GM19239 (cell line): ENCODE data around the gene LMO7.
"Not testable (repeated sequence)": the region's sequence is repeated elsewhere in the genome, so short reads cannot be mapped to it uniquely, and the experiment has no call there.

ENCODE experiments used
- DNase-seq: peaks from one replicate; pipeline ENCODE4 v3.0.0; 2011; ENCODE audit warnings: low spot score; ENCODE audit not compliant: insufficient read length
- FAIRE-seq: peaks from 2 replicates; lab custom pipeline; 2011; peaks lifted over from hg19 to GRCh38; lab: Jason Lieb, UNC

Gene LMO7

DNA sequence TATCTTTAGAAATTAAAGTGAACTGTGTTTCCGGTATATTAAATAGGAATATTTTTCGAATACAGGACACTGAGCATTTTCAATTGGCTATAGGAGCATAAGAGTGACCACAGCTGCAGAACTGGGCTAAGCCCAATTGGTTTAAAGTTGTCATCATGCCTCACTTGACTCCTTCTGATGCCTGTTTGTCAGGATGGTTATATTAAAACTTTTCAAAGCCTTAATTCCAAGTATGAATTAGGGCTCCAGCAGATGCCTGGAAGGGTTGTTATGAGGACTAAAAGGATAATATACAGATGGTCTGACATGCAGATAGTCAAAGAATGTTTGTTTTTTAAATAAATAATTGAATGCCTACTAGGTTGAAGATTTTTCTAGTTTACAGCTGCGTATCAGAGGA is 100.0 kb downstream of the LMO7 start:
- DNase-seq (no peak), FAIRE-seq (no peak)

DNA sequence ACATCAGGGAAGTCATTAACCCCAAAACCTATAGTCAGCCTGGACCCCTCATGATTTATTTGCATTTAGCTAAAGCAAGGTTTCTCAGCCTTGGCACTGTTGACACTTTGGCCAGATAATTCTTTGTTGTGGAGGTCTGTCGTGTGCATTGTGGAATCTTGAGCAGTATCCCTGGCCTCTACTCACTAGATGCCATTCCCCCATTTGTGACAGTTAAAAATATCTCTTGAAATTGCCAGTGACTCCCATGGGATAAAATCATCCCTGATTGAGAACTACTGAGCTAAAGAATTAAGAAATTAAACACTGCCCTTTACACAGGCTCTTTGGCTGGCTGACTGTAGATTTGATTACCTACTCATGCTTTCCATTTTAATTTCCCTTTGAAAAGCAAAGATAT is 102.7 kb downstream of the LMO7 start:
- FAIRE-seq (no peak), DNase-seq (no peak)

DNA sequence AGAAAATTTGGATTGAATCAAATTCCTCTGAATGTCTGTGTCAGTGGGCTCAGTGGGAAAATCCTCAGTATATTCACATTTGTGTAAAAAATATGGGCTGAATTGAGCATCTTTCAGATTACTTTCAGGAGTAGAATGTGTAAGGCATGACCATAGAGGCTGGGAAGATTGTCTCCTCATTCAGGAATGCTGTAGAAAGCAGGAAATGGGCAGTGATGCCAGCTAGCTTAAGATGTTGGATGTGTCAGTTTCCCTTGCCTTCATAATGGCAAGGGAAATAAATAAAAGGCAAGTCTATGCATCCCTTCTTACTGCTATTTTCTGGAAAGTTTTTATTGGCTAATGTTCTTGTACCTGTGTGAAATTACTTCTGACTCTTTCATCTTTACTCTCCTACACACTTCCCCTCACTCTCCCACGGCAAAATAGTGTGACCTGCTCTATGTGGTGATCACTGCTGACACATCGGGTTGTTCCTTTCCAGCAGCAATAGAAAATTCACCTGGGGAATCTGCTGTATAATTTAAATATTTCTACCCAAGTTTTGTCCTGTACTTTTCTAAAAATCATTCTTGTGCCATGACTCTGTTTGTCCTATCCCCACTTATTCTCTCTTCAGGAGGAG is 103.2 kb downstream of the LMO7 start:
- DNase-seq (no peak), FAIRE-seq (no peak)

DNA sequence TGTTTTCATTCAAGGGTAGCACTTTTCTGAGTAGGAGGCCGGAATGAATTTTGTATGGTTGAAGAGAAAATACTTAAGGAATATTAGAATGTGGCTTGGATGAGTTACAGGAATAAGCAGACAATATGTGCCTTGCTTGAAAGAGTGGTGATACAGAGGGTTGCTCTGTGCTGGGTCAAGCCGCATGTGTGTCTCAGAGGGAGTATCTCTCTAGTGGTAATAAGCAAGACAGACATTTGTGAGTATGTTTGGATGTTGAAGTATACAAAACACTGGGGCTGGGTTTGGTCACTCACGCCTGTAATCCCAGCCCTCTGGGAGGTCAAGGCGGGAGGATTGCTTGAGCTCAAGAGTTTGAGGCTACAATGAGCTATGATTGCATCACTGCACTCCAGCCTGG is 103.9 kb downstream of the LMO7 start:
- FAIRE-seq (no peak), DNase-seq (no peak)

DNA sequence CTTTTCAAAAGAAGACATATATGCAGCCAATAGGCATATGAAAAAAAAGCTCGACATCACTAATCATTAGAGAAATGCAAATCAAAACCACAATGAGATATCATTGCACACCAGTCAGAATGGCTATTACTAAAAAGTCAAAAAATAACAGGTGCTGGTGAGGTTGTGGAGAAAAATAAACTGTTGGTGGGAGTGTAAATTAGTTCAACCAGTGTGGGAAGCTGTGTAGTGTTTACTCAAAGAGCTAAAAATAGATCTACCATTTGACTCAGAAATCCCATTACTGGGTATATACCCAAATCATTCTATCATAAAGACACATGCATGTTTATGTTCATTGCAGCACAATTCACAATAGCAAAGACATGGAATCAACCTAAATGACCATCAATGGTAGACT is 106.9 kb downstream of the LMO7 start:
- DNase-seq = not testable (repeated sequence)

DNA sequence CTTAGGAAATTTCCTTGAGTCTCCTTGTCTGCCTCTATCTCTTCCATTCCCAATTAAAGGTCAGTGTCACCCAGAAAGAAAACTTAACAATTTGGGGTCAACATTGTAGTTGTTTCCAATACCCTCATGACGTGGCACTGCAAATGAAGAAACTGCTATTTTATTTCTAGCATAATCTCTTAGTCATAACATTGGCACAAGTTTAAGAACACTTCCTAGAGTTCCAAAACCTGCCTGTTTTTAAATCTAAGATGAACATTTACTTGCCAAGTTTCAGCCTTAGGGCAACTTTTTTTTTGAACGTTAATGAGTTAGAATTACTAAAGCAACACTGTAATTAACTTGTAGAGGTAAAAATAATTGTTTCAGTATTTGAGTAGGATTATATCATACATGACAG is 108.0 kb downstream of the LMO7 start:
- DNase-seq = no peak
- FAIRE-seq = no peak

More for the DNA sequence above, 106.9 kb downstream of the LMO7 start:
- FAIRE-seq = not testable (repeated sequence)

DNA sequence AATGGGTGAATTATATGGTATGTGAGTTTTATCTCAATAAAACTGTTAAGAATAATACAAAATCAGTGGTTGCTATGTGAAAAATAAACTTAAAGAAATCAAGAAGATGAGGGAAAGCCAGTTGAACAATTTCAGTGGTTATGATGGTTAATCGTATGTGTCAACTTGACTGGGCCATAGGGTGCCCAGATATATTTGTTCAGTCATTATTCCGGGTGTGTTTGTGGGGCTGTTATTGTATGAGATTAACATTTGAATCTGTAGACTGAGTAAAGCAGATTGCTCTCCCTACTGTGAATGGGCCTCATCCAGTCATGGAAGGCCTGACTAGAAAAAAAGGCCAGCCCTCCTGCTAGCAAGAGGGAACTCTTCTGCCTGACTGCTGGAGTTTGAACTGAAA is 109.3 kb downstream of the LMO7 start:
- no peak for FAIRE-seq

DNA sequence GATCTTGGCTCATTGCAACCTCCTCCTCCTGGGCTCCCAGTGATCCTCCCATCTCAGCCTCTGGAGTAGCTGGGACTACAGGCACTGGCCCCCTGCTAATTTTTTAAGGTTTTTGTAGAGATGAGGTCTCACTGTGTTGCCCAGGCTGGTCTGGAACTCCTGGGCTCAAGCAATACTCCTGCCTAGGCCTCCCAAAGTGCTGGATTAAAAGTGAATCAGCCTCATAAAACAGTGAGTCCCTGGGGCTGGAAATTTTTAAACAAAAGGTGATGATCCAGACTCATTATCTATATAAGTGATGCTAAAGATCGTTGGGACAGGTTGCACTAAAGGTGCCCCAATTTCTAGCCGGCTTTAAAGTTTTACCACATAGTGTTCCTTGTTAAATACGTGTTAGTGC is 112.7 kb downstream of the LMO7 start:
- no peak for FAIRE-seq

More for the DNA sequence above, 109.3 kb downstream of the LMO7 start:
- DNase-seq = no peak

DNA sequence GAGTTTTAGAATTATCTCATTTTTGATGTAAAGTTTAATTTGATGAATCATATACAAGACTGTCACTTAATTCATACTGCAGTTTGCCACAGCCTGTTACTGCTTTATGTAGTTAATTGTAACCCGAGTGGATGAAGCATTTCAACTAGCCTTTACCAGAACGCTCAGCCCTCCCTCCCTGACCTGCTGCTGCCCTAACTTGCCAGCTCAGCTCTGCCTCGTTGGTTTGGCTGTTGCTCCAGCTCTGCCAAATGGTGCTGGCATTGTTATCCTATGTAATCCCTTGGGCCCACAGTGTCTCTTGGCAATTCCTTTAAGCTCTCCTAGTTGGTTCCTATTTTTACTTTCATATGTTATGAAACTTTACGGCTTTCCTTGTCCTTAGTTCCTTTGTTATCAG is 113.3 kb downstream of the LMO7 start:
- DNase-seq = no peak
- no peak for FAIRE-seq

More for the DNA sequence above, 112.7 kb downstream of the LMO7 start:
- no peak for DNase-seq

DNA sequence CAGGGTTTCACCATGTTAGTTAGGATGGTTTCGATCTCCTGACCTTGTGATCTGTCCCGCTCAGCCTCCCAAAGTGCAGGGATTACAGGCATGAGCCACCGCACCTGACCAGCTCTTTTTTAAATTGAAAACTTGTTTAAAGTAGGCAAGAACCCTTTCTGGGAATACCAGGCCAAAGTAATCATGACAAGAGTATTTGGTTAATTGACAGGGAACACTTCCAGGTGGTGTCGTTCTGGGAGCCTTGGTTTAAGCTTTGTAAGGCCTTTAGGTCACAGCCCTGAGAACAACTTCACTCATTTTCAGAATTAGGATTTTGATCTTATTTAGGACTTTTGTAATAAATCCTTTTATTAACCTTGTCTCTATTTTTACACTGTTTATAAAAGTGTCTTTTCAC is 115.2 kb downstream of the LMO7 start:
- no peak for FAIRE-seq
- DNase-seq = no peak

DNA sequence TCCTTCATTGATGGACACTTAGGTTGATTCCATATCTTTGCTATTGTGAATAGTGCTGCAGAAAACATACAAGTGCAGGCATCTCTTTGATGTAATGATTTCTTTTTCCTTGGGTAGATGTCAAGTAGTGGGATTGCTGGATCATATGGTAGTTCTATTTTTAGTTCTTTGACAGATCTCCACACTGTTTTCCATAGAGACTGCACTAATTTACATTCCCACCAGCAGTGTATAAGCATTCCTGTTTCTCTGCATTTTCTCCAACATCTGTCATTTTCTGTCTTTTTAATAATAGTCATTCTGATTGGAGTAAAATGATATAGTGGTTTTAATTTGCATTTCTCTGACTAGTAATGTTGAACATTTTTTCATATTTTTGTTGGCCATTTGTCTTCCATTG is 116.7 kb downstream of the LMO7 start:
- no peak for FAIRE-seq
- no peak for DNase-seq

DNA sequence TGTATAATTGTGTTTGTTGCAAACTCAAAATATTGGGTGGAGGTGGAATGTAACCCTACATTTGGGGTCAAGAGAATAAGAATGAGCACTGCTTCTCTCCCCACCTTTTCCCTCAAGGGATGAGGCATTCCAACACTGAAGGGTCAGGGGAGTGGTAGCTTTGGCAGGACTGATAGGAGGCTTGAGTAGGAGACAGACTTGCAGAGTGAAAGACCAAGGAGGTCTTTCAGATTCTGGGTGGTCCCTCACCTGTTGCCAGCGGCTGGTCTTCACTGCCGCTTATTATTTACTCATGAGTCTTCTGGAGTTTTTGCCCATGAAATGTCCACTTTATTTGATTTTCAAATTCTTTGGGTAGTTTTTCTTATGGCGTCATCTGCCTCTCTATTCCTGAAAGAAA is 118.8 kb downstream of the LMO7 start:
- DNase-seq = no peak
- no peak for FAIRE-seq

DNA sequence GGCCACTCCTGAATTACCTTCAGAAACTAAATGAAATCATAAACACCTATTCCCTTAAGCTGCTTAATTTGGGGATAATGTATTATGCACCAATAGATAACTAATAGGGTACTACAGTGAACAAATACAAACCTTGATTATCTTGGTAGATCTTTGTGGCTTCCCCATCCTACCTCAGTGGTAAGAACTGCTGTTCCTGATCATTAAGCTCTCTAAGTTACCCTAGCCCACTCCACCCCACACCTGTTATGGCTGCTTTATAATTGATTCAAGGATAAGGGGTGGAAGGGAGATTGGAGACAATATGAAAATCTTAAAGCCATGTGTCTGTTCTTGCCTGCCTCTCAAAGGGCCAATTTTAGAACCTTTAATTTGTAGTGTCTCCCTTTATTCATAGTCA is 121.2 kb downstream of the LMO7 start:
- FAIRE-seq = no peak
- DNase-seq = no peak

DNA sequence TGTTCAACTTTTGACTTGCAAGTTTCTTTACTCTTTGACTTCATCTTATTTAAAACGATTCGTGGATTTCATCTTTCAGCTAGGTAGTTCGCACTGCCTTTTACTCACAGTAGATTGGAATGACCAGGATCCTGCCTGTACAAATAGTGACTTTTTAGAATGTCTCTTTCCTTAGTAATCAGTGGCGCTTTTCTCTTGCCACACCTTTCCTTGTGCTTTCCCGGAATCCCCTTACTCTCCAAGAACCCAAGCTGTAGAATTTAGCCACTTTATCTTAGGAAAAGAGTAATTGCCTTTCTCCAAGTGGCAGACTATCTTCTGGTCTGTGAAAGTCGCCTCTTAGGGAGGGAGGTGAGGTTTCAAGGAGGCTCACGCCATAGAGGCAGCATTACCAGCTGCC is 123.4 kb downstream of the LMO7 start:
- DNase-seq (no peak), FAIRE-seq (no peak)

DNA sequence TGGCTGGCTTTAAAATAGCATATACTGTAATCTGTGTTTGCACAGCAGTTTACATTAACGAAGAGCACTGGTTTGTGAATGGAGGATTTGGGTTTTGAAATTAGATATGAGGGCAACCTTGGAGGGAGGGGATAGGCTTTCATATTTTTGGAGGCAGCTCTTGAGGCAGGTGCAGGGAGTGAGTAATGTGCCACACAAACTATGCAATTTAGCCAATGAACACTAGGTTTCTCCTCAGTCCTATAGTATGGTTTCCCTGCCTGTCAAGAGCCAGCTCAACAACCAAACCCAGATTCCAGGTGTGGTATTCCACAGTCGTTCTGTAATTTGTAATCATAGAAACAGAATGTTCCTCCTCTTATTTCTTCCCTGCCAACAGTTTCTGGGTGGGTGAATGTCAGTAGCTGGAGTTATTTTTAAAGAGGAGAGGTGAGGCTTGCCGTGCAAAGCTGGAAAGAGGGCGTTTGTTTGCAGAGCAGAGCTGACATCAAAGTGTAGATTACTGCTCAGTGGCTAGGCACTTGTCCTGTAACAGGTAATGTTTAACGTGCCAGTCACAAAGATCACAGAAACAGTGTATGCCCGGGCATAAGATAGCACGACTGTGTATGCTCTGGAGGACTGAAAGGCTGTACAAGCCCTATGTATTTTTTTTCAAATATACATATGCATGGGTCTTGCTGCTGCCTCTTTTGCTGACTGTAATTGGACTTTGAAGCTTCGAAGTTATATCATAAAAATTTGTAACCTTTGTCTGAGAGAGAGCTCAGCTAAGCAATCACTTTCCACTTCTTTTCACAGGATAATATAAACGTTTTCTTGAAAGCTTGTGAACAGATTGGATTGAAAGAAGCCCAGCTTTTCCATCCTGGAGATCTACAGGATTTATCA is 124.2 kb downstream of the LMO7 start:
- FAIRE-seq = peak; percentile 64
- no peak for DNase-seq

DNA sequence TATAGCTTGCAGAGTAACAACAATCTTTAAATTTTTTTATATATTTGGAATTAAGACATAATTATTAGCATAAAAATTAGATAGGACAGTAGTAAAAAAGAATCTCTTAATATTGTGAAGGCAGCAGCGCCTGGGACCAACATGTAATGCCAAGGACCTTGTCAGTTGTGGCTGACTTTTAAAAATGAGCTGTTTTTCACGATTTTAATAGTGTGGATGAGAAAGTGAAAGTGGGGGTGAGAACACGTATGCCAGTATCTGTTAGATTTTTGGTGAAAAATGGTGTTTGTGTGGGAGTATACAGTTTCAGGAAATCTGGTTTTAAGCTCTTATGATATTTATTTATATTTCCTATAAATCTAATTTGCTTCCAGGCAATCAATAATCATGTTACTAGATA is 125.2 kb downstream of the LMO7 start:
- FAIRE-seq (peak; percentile 58), DNase-seq (no peak)

DNA sequence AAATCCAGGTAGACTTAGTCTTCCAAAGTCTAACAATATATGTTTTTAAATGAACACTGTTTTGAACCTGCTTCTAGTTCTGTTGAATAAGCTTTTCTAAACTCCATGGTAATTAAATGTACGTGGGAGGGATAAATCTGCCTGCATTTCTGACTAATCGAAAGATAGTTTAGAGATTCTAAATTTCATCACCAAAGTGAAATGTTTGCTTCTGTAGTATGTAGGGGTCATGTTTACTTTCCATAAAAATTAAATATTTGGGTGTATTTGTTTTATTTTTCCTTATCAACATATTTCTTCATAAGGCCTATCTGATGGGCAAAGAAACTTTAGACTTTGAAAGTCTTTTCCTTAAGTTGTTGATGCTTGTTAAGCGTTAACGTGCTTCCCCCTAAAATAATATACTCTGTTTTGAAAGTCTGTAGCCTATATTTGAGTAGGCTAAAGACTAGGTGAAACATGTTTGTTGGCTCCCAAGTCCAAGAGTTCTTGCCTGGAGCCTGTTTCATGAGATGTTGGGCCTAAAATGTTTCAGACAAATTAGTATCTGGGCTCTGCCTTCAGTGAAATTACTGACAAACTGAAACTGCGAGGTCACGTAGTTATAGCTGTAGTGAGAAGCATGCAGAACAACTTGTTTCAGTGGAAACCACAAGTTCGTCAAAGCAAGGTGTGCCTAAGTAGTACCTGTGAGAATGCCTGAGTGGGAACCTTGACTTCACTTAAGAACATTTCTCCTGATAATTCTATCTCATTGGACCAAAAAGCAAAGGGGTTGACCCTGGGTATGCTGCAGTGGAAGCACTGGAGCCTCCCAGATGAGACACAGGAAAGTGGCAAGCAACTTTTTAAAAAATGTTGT is 126.2 kb downstream of the LMO7 start:
- DNase-seq (peak; percentile 16), FAIRE-seq (peak; percentile 97)

DNA sequence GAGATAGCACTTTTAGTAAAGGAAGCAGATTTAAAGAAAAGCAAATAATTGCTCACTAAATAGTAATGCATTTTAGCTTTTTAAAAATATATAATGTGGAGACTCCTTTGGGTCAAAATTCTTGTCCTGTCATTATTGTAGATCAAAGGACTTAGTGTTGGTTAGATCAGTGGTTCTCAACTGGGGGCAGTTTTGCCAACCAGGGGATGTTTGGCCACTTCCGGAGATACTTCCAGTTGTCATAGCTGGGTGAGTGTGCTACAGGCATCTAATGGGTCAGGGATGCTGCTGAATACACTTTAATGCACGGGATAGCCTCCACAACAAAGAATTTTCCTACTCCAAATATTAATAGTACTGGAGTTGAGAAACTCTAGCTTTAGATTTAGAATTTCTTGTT is 126.8 kb downstream of the LMO7 start:
- no peak for DNase-seq
- no peak for FAIRE-seq

DNA sequence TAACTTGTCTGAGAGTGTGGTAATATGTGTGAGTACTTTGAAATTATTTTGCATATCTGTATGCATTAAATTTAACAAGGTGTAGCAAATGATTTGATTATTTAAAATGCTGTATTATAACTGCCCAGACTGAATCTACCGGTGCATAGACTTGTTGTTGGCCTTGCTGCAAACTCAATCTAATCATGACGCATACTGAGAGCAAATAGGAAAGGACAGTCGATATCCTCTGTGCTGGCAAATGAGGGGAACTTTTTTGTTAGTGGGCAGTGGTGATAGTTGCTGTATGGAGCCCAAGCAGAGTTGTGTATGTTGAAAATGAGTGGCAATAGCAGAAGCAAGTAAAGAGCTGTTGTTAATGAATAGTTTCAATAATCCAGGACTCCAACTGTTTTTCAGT is 127.4 kb downstream of the LMO7 start:
- DNase-seq (no peak), FAIRE-seq (peak; percentile 79)

DNA sequence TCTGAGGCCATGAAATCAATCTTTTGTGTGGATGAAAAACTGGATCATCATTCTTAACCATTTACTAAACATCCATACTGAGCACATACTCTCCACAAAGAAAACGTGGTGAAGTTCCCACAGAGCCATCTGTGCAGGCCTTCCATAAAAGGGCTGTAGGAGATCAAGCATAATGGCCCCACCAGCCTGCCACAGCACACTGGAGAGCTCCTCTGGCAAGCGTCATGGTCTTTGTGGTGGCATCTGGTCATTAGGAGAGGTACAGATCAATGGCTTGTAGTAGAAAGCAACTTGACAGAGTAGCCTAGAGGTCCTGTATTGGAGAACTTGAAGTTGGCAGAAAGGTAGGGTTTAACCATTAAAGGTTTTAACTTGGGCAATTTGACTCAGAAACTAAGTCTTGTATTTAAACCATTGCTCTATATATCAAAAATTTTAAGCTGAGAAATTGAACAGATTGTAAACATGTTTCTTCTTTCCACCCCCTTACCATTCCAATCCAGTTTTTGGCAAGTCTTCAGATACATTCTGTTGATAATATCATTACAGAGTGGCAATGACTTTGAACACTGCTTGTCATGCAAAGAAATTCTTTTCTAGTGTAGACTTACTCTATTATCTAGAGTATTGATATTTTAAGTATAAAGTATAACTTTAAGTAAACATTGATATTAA is 128.3 kb downstream of the LMO7 start:
- FAIRE-seq = no peak
- DNase-seq = no peak
